CD4-positive, alpha-beta T cell treated with Interleukin-2 at 100 ng/mL for 4 hours (primary cell): ENCODE data around the gene KCNJ15.

Experiments
- DNase-seq: peaks from one replicate; pipeline ENCODE4 v3.0.0-alpha.2; 2020; ENCODE audit warnings: low spot score

The KCNJ15 gene

GRCh38 chr21:38355992-38356781 lies 99.4 kb downstream of the KCNJ15 start:
- peak; percentile 41 for DNase-seq
